Measurements from ENCODE around the gene HLA-DQB1.
"Not testable (repeated sequence)": the region's sequence is repeated elsewhere in the genome, so short reads cannot be mapped to it uniquely, and the experiment has no call there.

The HLA-DQB1 gene

GRCh38 chr6:32637883-32638282 is 28.6 kb downstream of the HLA-DQB1 start:
- H3K4me3 ChIP-seq (ENCODE audit: low read depth, low read length) = peak overlapping the region; percentile 72
- DNase-seq (ENCODE audit: low read depth) = no peak

GRCh38 chr6:32637219-32637880 is 29.1 kb downstream of the HLA-DQB1 start, which contains the start of gene HLA-DQA1:
HLA-DQA1 (plus strand) TSS chr6:32637406; CDS start chr6:32637459, 53 bp downstream.
- peak; percentile 89 for DNase-seq (ENCODE audit: low read depth)

More at GRCh38 chr6:32637883-32638282, 28.6 kb downstream of the HLA-DQB1 start:
- TF ChIP-seq CTCF (IDR thresholded peaks at IDR 0.05; ENCODE audit: low read depth, low read length, missing control alignments) = no peak

GRCh38 chr6:32635526-32636123 is 30.8 kb downstream of the HLA-DQB1 start:
- TF ChIP-seq CTCF (IDR thresholded peaks at IDR 0.05; ENCODE audit: low read depth, low read length, missing control alignments) = no peak
- no peak overlapping the region for H3K4me3 ChIP-seq (ENCODE audit: low read depth, low read length)
- no peak for DNase-seq (ENCODE audit: low read depth)

More at GRCh38 chr6:32637219-32637880, 29.1 kb downstream of the HLA-DQB1 start, which contains the start of gene HLA-DQA1:
- H3K4me3 ChIP-seq (ENCODE audit: low read depth, low read length) = peak within 1 kb of the TSS; percentile 72
- TF ChIP-seq CTCF (IDR thresholded peaks at IDR 0.05; ENCODE audit: low read depth, low read length, missing control alignments) = no peak

- DNase-seq (ENCODE audit: low read depth); H3K4me3 ChIP-seq (ENCODE audit: low read depth, low read length): not testable (repeated sequence)
These were observed 36.7 kb downstream of the HLA-DQB1 start for GRCh38 chr6:32629793-32630192.

GRCh38 chr6:32627831-32628230 is 38.6 kb downstream of the HLA-DQB1 start:
- peak overlapping the region; percentile 21; the same call in 1 of the 2 replicates for H3K4me3 ChIP-seq (ENCODE audit: low read depth, low read length)
- no peak for DNase-seq (ENCODE audit: low read depth)
- TF ChIP-seq CTCF (IDR thresholded peaks at IDR 0.05; ENCODE audit: low read depth, low read length, missing control alignments) = no peak

- TF ChIP-seq CTCF (IDR thresholded peaks at IDR 0.05; ENCODE audit: low read depth, low read length, missing control alignments) = no peak
- H3K4me3 ChIP-seq (ENCODE audit: low read depth, low read length) = no peak overlapping the region
- DNase-seq (ENCODE audit: low read depth) = no peak
These were observed 39.2 kb downstream of the HLA-DQB1 start for GRCh38 chr6:32627249-32627648.

- no peak overlapping the region for H3K4me3 ChIP-seq (ENCODE audit: low read depth, low read length)
- no peak for DNase-seq (ENCODE audit: low read depth)
- no peak for TF ChIP-seq CTCF (IDR thresholded peaks at IDR 0.05; ENCODE audit: low read depth, low read length, missing control alignments)
These were observed 41.3 kb downstream of the HLA-DQB1 start for GRCh38 chr6:32625137-32625536.
